Measurements from ENCODE around the gene MINDY4B. TPM values are rescaled to one million over a fixed set of nuclear protein-coding genes. Genes with fewer than 3 reads are reported as not detected.

The MINDY4B gene
- total and polyA plus RNA-seq, 12 donors = 0.19 to 0.60 TPM; not detected in 10

- Histone ChIP-seq H3K27ac (no peak overlapping the region), H3K9me3 (no peaks in the 10 kb centered on the region), H3K27me3 (peaks cover 0 to 7% (median 0%) of the 10 kb centered on the region in 7 donors), H3K36me3 (no peaks in the 10 kb centered on the region), H3K4me3 (no peak overlapping the region), H3K4me1 (peaks cover 0 to 7% (median 0%) of the 10 kb centered on the region in 9 donors)
- no peak for TF ChIP-seq CTCF (IDR thresholded peaks at IDR 0.05)
- ATAC-seq (no peak), DNase-seq (no peak)
- intact Hi-C loops (cut with DNase I) = no loop called here
- WGBS, 2 donors = 85 to 91% methylated on average over 3 of the region's 3 CpGs
Measured at GRCh38 chr3:150823277-150823676, 82.0 kb downstream of the MINDY4B start.

GRCh38 chr3:150822636-150823035, 82.6 kb downstream of the MINDY4B start:
- Histone ChIP-seq H3K36me3 (no peaks in the 10 kb centered on the region), H3K4me3 (no peak overlapping the region), H3K27ac (no peak overlapping the region), H3K9me3 (no peaks in the 10 kb centered on the region), H3K27me3 (peaks cover 0 to 3% (median 0%) of the 10 kb centered on the region in 7 donors), H3K4me1 (peaks cover 0 to 7% (median 0%) of the 10 kb centered on the region in 9 donors)
- 88 to 97% methylated on average over 1 of the region's 1 CpG for WGBS, 2 donors
- no peak for TF ChIP-seq CTCF (IDR thresholded peaks at IDR 0.05)
- intact Hi-C loops (cut with DNase I) = no loop called here
- DNase-seq (no peak), ATAC-seq (no peak)

Other genes with a start within 250 kb of the MINDY4B start
- gene ERICH6, start 201.5 kb downstream of the MINDY4B start, total RNA-seq = under 1 TPM in 2 of 10 donors, not detected in 8; 0.20 to 0.56 TPM
- gene ERICH6, start 201.5 kb downstream of the MINDY4B start, polyA plus RNA-seq = not detected
- 10 to 100 TPM; 11.5 to 30.7 (median 20.8) TPM for gene SIAH2, start 142.3 kb downstream of the MINDY4B start, total RNA-seq
- gene SIAH2, start 142.3 kb downstream of the MINDY4B start, polyA plus RNA-seq = 10 to 100 TPM in 1 of 2 donors, 1 to 10 TPM in 1; 6.1 to 16.0 TPM
- gene CLRN1, start 67.3 kb upstream of the MINDY4B start, total RNA-seq = not detected
- gene CLRN1, start 67.3 kb upstream of the MINDY4B start, polyA plus RNA-seq = not detected
- gene MED12L, start 180.2 kb upstream of the MINDY4B start, total RNA-seq = 1 to 10 TPM in 5 of 10 donors, under 1 TPM in 5; 0.05 to 4.5 (median 0.98) TPM
- gene MED12L, start 180.2 kb upstream of the MINDY4B start, polyA plus RNA-seq = under 1 TPM; 0.03 to 0.07 TPM

Data from heart right ventricle (tissue), 16 donors.